T-helper 17 cell (primary cell): Measurements from ENCODE around the gene PHACTR1. TPM values are rescaled to one million over a fixed set of nuclear protein-coding genes. Genes with fewer than 3 reads are reported as not detected.

Experiments used
- ATAC-seq: fragments of 150-1000 bp; cut with Tn5 transposase; 2 replicates; pipeline ENCODE4 v1.10.0; 2021; ENCODE audit warnings: mild to moderate bottlenecking, moderate library complexity
- DNase-seq, 3 donors: peaks; one replicate each; pipeline versions ENCODE4 v3.0.0 to v3.0.0-alpha.2; 2020 to 2021
- H3K9me3 ChIP-seq: one replicate; pipeline ENCODE4 v1.7.0; 2013; ENCODE audit warnings: low read length, mild to moderate bottlenecking; ENCODE audit not compliant: control insufficient read depth, poor library complexity, severe bottlenecking
- H3K27ac Mint-ChIP-seq: one replicate; pipeline ENCODE4 v1.8.0; 2022; ENCODE audit warnings: mild to moderate bottlenecking, moderate library complexity, mixed read lengths
- H3K27me3 Mint-ChIP-seq: one replicate; pipeline ENCODE4 v1.8.0; 2022; ENCODE audit warnings: mixed read lengths
- H3K36me3 Mint-ChIP-seq: one replicate; pipeline ENCODE4 v1.8.0; 2022; ENCODE audit warnings: low read depth, mixed read lengths
- H3K4me1 Mint-ChIP-seq: one replicate; pipeline ENCODE4 v1.8.0; 2022; ENCODE audit warnings: mild to moderate bottlenecking, mixed read lengths
- H3K4me3 Mint-ChIP-seq: one replicate; pipeline ENCODE4 v1.8.0; 2022; ENCODE audit warnings: mild to moderate bottlenecking, moderate library complexity, mixed read lengths
- total RNA-seq, 4 donors: library from RNA in 2 of 4; stranded (reverse) in 2 of 4; gene quantifications; one replicate each; pipeline ENCODE4 v1.2.3 and lab custom pipeline; 2022 to 2026

Gene PHACTR1
- total RNA-seq, 2 donors from 2014 or later: 2.8 to 11.1 TPM

- no peaks in the 10 kb centered on the region for H3K9me3 ChIP-seq
- ATAC-seq (no peak), DNase-seq (no peak)
- H3K36me3 Mint-ChIP-seq: no peaks in the 10 kb centered on the region
- H3K4me1 Mint-ChIP-seq: peaks cover 4% of the 10 kb centered on the region
- no peak overlapping the region for H3K4me3 Mint-ChIP-seq
- H3K27me3 Mint-ChIP-seq: peaks cover 42% of the 10 kb centered on the region
- no peak overlapping the region for H3K27ac Mint-ChIP-seq
Observed at GRCh38 chr6:13175087-13175486, 458.5 kb downstream of the PHACTR1 start.

DNA sequence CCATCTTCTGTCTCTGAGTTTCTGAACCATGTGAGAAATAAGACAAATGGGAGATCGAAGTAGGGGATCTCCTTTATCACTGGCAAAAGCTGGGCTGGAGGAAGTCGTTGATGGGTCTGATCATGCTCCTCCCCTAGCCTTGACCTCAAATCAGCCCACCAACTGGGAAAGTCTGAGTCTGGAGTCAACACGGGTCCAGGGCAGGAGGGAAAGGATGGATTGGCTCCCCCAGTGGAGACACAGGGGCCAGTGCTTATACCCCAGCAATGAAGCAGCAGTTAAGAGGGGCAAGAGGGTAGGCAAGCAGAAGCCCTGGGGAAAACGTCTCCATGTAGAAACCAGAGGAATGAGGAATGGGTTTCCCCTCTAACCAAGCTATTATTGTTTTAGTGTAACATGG, 459.2 kb downstream of the PHACTR1 start:
- H3K27me3 Mint-ChIP-seq: peaks cover 42% of the 10 kb centered on the region
- DNase-seq (no peak), ATAC-seq (no peak)
- H3K4me3 Mint-ChIP-seq: no peak overlapping the region
- H3K4me1 Mint-ChIP-seq: peaks cover 4% of the 10 kb centered on the region
- no peaks in the 10 kb centered on the region for H3K9me3 ChIP-seq
- no peak overlapping the region for H3K27ac Mint-ChIP-seq
- H3K36me3 Mint-ChIP-seq: no peaks in the 10 kb centered on the region

DNA sequence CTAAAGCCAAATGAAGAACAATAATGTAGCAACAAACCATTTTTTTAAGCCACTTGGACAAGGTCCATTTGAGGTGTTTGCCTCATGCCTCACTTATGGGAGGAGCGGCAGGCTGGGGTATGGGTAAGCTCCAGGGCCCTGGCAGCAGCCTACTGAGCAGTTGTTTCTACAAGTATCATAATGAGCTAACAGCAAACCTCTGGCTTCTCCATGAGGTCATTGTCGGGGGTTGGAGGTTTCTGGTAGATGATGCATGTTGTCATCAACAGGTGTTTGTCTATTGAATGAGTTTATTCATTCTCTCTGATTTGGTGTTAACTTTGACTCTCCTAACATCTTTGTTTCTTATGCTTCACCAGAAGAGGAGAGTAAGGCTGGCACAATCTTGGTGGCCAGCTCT, 461.1 kb downstream of the PHACTR1 start:
- H3K9me3 ChIP-seq: no peaks in the 10 kb centered on the region
- H3K4me1 Mint-ChIP-seq: peaks cover 7% of the 10 kb centered on the region
- ATAC-seq (no peak), DNase-seq (no peak)
- H3K27ac Mint-ChIP-seq: no peak overlapping the region
- no peaks in the 10 kb centered on the region for H3K36me3 Mint-ChIP-seq
- H3K4me3 Mint-ChIP-seq: no peak overlapping the region
- peaks cover 34% of the 10 kb centered on the region for H3K27me3 Mint-ChIP-seq

DNA sequence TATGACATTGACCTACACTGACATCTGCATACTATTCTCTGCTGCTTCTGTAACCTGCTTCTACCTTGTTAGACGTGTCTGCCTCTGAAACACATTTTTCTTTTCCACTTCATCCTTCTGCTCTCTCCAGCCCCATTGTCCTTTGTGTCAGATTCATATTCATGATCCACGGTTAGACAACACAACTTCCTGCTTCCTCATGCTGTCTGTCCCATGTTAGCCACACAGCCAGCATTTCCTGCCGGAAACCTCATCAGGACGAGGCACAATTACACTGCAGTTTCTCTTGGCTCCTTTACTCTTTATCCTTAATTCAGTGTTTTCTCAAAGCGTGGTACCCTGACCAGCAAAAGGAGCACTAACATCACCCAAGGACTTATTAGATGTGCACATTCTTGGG, 461.5 kb downstream of the PHACTR1 start:
- no peak overlapping the region for H3K4me3 Mint-ChIP-seq
- no peak for ATAC-seq
- no peak overlapping the region for H3K27ac Mint-ChIP-seq
- H3K4me1 Mint-ChIP-seq: peaks cover 7% of the 10 kb centered on the region
- no peak for DNase-seq
- no peaks in the 10 kb centered on the region for H3K9me3 ChIP-seq
- H3K27me3 Mint-ChIP-seq: peaks cover 33% of the 10 kb centered on the region
- H3K36me3 Mint-ChIP-seq: no peaks in the 10 kb centered on the region

GRCh38 chr6:13180538-13180937, 464.0 kb downstream of the PHACTR1 start:
- no peaks in the 10 kb centered on the region for H3K9me3 ChIP-seq
- peaks cover 6% of the 10 kb centered on the region for H3K36me3 Mint-ChIP-seq
- peaks cover 38% of the 10 kb centered on the region for H3K27me3 Mint-ChIP-seq
- DNase-seq (no peak), ATAC-seq (no peak)
- no peak overlapping the region for H3K27ac Mint-ChIP-seq
- H3K4me1 Mint-ChIP-seq: peaks cover 10% of the 10 kb centered on the region
- H3K4me3 Mint-ChIP-seq: no peak overlapping the region

DNA sequence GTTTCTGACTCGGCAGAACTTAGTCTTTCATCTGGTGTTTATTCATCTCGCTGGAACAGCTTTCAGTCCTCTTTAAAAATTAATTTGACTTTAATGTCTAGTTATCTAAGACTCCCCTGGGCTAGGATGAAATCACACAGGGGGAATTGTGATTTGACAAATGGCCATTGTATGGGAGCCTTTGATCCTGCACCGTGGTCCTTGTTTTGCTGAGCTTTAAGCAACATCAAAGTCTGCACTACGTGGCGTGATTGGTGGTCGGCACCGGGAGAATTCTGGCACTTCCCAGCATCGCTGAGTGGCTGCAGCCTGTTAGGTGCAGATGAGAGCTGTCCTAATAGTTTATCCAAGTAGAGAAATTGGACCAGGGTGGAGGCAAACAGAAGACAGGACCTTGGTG, 464.8 kb downstream of the PHACTR1 start:
- DNase-seq (no peak), ATAC-seq (no peak)
- H3K27me3 Mint-ChIP-seq: peaks cover 37% of the 10 kb centered on the region
- H3K4me3 Mint-ChIP-seq: no peak overlapping the region
- peaks cover 6% of the 10 kb centered on the region for H3K36me3 Mint-ChIP-seq
- H3K9me3 ChIP-seq: no peaks in the 10 kb centered on the region
- H3K27ac Mint-ChIP-seq: no peak overlapping the region
- peaks cover 10% of the 10 kb centered on the region for H3K4me1 Mint-ChIP-seq

DNA sequence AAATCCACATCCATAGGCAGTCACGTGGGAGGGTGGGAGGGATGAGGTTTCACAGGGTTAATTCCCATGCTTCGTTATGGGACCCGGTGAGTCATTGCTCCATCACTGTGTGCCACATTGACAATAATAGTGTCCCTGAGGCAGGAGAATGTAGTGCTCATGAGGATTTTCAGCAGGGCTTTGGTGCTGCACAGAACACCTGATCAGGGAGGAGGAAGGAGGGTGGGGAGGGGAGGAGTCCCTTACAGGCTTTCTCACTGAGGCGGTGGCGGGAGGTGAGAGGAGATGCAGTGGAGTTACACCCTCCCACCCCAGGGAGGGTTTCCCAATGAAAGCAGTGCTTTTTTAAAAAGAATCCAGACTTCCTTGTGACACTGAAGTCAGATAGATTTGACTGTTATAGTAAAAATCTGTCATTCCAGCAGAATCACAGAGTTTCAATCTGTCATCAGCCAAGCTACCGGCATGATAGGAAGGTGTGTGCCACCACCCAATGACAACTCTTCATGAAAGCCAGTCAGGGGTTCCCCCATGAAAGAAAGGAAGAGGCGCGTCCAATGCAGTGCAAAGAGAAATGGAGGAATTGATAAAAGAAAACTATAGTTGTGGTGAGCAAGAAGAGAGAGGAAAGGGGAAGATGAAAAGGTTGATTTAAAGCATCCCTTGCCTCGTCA, 467.0 kb downstream of the PHACTR1 start:
- H3K36me3 Mint-ChIP-seq: peaks cover 6% of the 10 kb centered on the region
- H3K4me1 Mint-ChIP-seq: peaks cover 6% of the 10 kb centered on the region
- no peaks in the 10 kb centered on the region for H3K9me3 ChIP-seq
- H3K4me3 Mint-ChIP-seq: peak overlapping the region; percentile 28
- DNase-seq (no peak), ATAC-seq (no peak)
- peaks cover 36% of the 10 kb centered on the region for H3K27me3 Mint-ChIP-seq
- H3K27ac Mint-ChIP-seq: no peak overlapping the region

DNA sequence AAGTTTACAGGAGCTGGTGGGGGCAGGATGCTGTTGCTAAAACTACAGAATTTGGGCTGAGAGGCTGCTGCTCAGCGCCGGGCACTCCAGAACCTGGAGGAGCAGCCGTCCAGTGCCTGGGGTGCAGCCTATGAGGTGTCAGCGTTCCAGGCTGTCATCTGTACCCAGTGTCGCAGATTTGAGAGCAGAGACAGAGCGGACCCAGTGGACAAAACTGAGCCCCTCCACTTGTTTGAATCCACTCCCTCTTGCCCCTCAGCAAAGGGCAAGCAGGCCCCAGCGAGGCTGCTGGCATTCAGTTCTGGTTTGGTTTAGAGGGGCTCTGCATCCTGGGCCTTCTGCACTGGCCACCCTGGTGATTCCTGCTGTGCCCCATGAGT, 467.5 kb downstream of the PHACTR1 start:
- H3K4me3 Mint-ChIP-seq: peak overlapping the region; percentile 28
- H3K9me3 ChIP-seq: no peaks in the 10 kb centered on the region
- peaks cover 31% of the 10 kb centered on the region for H3K27me3 Mint-ChIP-seq
- DNase-seq (no peak), ATAC-seq (no peak)
- H3K27ac Mint-ChIP-seq: no peak overlapping the region
- peaks cover 6% of the 10 kb centered on the region for H3K36me3 Mint-ChIP-seq
- H3K4me1 Mint-ChIP-seq: peaks cover 6% of the 10 kb centered on the region

DNA sequence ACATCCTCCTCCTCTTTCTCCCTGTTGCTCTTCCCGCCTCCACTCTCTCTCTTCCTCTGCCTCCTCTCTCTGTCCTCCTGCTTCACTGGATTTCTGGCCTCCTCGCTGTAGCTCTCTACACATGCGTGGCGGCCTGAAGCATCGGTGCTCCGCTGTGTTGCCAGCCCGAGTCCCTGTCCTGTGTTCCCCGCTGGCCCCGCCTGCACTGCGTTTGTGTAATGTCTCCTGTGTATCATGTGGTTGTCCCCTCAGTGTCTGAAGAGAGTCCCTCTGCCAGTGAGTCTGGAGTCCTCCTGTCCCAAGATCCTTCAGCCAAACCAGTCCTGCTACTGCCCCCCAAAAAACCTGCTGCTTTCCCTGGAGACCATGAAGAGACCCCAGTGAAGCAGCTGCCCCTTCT, 468.0 kb downstream of the PHACTR1 start:
- DNase-seq (no peak), ATAC-seq (no peak)
- Mint-ChIP-seq H3K4me1 (peaks cover 6% of the 10 kb centered on the region), H3K27ac (no peak overlapping the region), H3K27me3 (peaks cover 31% of the 10 kb centered on the region), H3K4me3 (no peak overlapping the region), H3K36me3 (peaks cover 6% of the 10 kb centered on the region)
- H3K9me3 ChIP-seq: no peaks in the 10 kb centered on the region

- no peak overlapping the region for H3K27ac Mint-ChIP-seq
- no peak overlapping the region for H3K4me3 Mint-ChIP-seq
- peaks cover 49% of the 10 kb centered on the region for H3K27me3 Mint-ChIP-seq
- ATAC-seq (no peak), DNase-seq (no peak)
- peaks cover 4% of the 10 kb centered on the region for H3K4me1 Mint-ChIP-seq
- no peaks in the 10 kb centered on the region for H3K9me3 ChIP-seq
- peaks cover 6% of the 10 kb centered on the region for H3K36me3 Mint-ChIP-seq
Observed at GRCh38 chr6:13186861-13187260, 470.3 kb downstream of the PHACTR1 start.

- Mint-ChIP-seq H3K27ac (no peak overlapping the region), H3K4me1 (peaks cover 8% of the 10 kb centered on the region), H3K36me3 (peaks cover 6% of the 10 kb centered on the region), H3K4me3 (no peak overlapping the region), H3K27me3 (peaks cover 57% of the 10 kb centered on the region)
- ATAC-seq (no peak), DNase-seq (no peak)
- no peaks in the 10 kb centered on the region for H3K9me3 ChIP-seq
Observed at GRCh38 chr6:13187692-13188091, 471.1 kb downstream of the PHACTR1 start.

DNA sequence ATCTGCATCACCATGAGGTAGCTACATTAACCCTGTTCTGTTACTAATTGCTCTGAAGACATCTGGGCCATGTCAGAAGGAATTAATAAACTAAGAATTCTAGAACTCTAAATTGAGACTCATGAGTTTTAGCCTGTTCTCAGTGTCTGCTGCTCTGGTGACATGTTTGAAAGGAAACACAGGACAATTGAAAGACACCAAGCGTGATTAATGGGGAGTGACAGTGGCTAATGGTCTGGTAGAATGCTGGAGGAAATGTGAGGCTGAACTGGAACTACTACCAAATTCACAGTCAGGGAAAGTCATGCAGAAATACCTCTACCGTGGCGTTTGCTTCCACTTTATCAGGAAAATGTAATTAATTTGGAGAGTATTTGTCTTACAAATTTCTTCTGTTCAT, 471.7 kb downstream of the PHACTR1 start:
- no peaks in the 10 kb centered on the region for H3K9me3 ChIP-seq
- peaks cover 8% of the 10 kb centered on the region for H3K4me1 Mint-ChIP-seq
- H3K4me3 Mint-ChIP-seq: no peak overlapping the region
- H3K36me3 Mint-ChIP-seq: peaks cover 6% of the 10 kb centered on the region
- no peak for ATAC-seq
- no peak overlapping the region for H3K27ac Mint-ChIP-seq
- no peak for DNase-seq
- H3K27me3 Mint-ChIP-seq: peaks cover 61% of the 10 kb centered on the region

- Mint-ChIP-seq H3K27me3 (peaks cover 55% of the 10 kb centered on the region), H3K36me3 (no peaks in the 10 kb centered on the region), H3K4me1 (peaks cover 6% of the 10 kb centered on the region), H3K27ac (no peak overlapping the region), H3K4me3 (no peak overlapping the region)
- no peak for DNase-seq
- no peak for ATAC-seq
- H3K9me3 ChIP-seq: no peaks in the 10 kb centered on the region
Observed at GRCh38 chr6:13189710-13190109, 473.1 kb downstream of the PHACTR1 start.

DNA sequence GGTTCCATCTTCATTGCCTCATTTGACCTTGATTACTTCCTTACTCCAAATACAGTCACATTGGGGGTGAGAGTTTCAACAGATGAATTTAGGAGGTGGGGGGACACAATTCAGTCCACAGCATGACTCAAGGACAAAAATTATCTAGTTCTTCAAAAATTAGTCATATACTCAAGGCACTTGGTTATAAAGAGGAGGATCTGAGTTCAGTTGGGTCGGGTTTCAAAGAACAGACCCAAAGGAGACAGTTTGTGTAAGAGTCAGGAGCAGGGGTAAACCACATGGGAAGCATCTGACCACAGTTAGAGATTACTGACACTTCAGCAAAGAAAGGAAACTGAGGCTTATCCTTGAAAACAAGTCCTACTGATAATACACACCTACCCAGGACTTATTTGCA, 473.8 kb downstream of the PHACTR1 start:
- ATAC-seq (no peak), DNase-seq (no peak)
- Mint-ChIP-seq H3K36me3 (no peaks in the 10 kb centered on the region), H3K27me3 (peaks cover 54% of the 10 kb centered on the region), H3K4me1 (peaks cover 6% of the 10 kb centered on the region), H3K4me3 (no peak overlapping the region), H3K27ac (no peak overlapping the region)
- H3K9me3 ChIP-seq: no peaks in the 10 kb centered on the region
